ENCODE results near the gene KRT80.

- TF ChIP-seq POLR2AphosphoS5 (IDR thresholded peaks at IDR 0.05; ENCODE audit: insufficient read depth, low read depth, low read length): no peak
- no peak for TF ChIP-seq CTCF (IDR thresholded peaks at IDR 0.05; ENCODE audit: extremely low read depth in 1 of 2, insufficient read depth in 1 of 2, low read depth in 1 of 2, low read length in 2 of 2)
- no peak for TF ChIP-seq POLR2A (IDR thresholded peaks at IDR 0.05; ENCODE audit: low read depth, low read length)
- no peak for TF ChIP-seq FOS (IDR thresholded peaks at IDR 0.05; ENCODE audit: borderline replicate concordance, insufficient read depth, low read length)
- no peak for TF ChIP-seq EZH2 (IDR thresholded peaks at IDR 0.05; ENCODE audit: borderline replicate concordance, low read depth, low read length, severe bottlenecking)
- no peak for TF ChIP-seq MYC (IDR thresholded peaks at IDR 0.05; ENCODE audit: low read depth, low read length)
- TF ChIP-seq MAX (IDR thresholded peaks at IDR 0.05; ENCODE audit: insufficient read depth, insufficient read length): no peak
- TF ChIP-seq GATA2 (IDR thresholded peaks at IDR 0.05; ENCODE audit: insufficient read depth, insufficient read length, low read depth, low read length): no peak
- no peak for TF ChIP-seq JUN (IDR thresholded peaks at IDR 0.05; ENCODE audit: borderline replicate concordance, insufficient read depth, insufficient read length, low read depth)
Observed at GRCh38 chr12:52195065-52195730, 3.4 kb upstream of the KRT80 start.

Measured in endothelial cell of umbilical vein (primary cell).